ENCODE data around the gene EEA1. TPM values are rescaled to one million over a fixed set of nuclear protein-coding genes. Genes with fewer than 3 reads are reported as not detected.
"Not testable (repeated sequence)": the region's sequence is repeated elsewhere in the genome, so short reads cannot be mapped to it uniquely, and the experiment has no call there.

EEA1 gene
- polyA plus RNA-seq, 1 donor from 2014 or later: 5.6 TPM

GRCh38 chr12:92802906-92803305 lies 126.2 kb downstream of the EEA1 start:
- no peak for TF ChIP-seq RAD21 (conservative IDR thresholded peaks at IDR 0.05)
- no peak for TF ChIP-seq EZH2 (IDR thresholded peaks at IDR 0.05; ENCODE audit: borderline replicate concordance, insufficient read depth, low read length, poor library complexity, severe bottlenecking)
- no peak for TF ChIP-seq POLR2AphosphoS5 (IDR thresholded peaks at IDR 0.05)
- no peak for TF ChIP-seq MXI1 (conservative IDR thresholded peaks at IDR 0.05; ENCODE audit: poor library complexity, severe bottlenecking)
- no peak for TF ChIP-seq REST (IDR thresholded peaks at IDR 0.05; ENCODE audit: borderline replicate concordance)
- TF ChIP-seq EP300 (conservative IDR thresholded peaks at IDR 0.05; ENCODE audit: poor library complexity, severe bottlenecking): no peak
- no peak for TF ChIP-seq CTCF (IDR thresholded peaks at IDR 0.05; ENCODE audit: poor library complexity, severe bottlenecking)
- TF ChIP-seq SMC3 (conservative IDR thresholded peaks at IDR 0.05; ENCODE audit: poor library complexity): no peak
- TF ChIP-seq TAF1 (IDR thresholded peaks at IDR 0.05; ENCODE audit: low read depth): no peak
- Histone ChIP-seq H2AFZ (ENCODE audit: low read depth, low read length) (no peak overlapping the region), H3K9ac (ENCODE audit: low read length) (no peak overlapping the region), H3F3A (ENCODE audit: insufficient read depth, low read length, poor library complexity, severe bottlenecking) (no peaks in the 10 kb centered on the region), H3K36me3 (ENCODE audit: insufficient read depth, low read length) (peaks cover 2% of the 10 kb centered on the region), H3K27ac (ENCODE audit: low read length) (no peak overlapping the region), H3K27me3 (ENCODE audit: insufficient read depth, low read depth, low read length) (no peaks in the 10 kb centered on the region), H3K79me2 (replicated peaks; ENCODE audit: insufficient read depth, low read length) (no peaks in the 10 kb centered on the region), H3K9me3 (ENCODE audit: low read length) (no peaks in the 10 kb centered on the region), H3K9me2 (ENCODE audit: insufficient read depth, low read length) (no peaks in the 10 kb centered on the region), H3K4me2 (ENCODE audit: low read length) (no peak overlapping the region), H4K20me1 (ENCODE audit: insufficient read depth) (no peaks in the 10 kb centered on the region), H3K4me3 (ENCODE audit: low read length) (no peak overlapping the region)

- Histone ChIP-seq H4K20me1 (ENCODE audit: insufficient read depth) (no peaks in the 10 kb centered on the region), H2AFZ (ENCODE audit: low read depth, low read length) (no peak overlapping the region), H3K9ac (ENCODE audit: low read length) (no peak overlapping the region), H3K4me2 (ENCODE audit: low read length) (no peak overlapping the region), H3K9me2 (ENCODE audit: insufficient read depth, low read length) (no peaks in the 10 kb centered on the region), H3K36me3 (ENCODE audit: insufficient read depth, low read length) (no peaks in the 10 kb centered on the region), H3F3A (ENCODE audit: insufficient read depth, low read length, poor library complexity, severe bottlenecking) (no peaks in the 10 kb centered on the region), H3K79me2 (replicated peaks; ENCODE audit: insufficient read depth, low read length) (no peaks in the 10 kb centered on the region), H3K27me3 (ENCODE audit: insufficient read depth, low read depth, low read length) (no peaks in the 10 kb centered on the region), H3K9me3 (ENCODE audit: low read length) (no peaks in the 10 kb centered on the region), H3K4me3 (ENCODE audit: low read length) (no peak overlapping the region), H3K27ac (ENCODE audit: low read length) (no peak overlapping the region)
- TF ChIP-seq POLR2AphosphoS5 (IDR thresholded peaks at IDR 0.05): no peak
Observed at GRCh38 chr12:92796650-92797049, 132.4 kb downstream of the EEA1 start.

- no peak overlapping the region for H2AFZ ChIP-seq (ENCODE audit: low read depth, low read length)
- H3K79me2 ChIP-seq (replicated peaks; ENCODE audit: insufficient read depth, low read length): no peaks in the 10 kb centered on the region
- no peak overlapping the region for H3K4me3 ChIP-seq (ENCODE audit: low read length)
- H3K9ac ChIP-seq (ENCODE audit: low read length): no peak overlapping the region
- no peaks in the 10 kb centered on the region for H3K9me3 ChIP-seq (ENCODE audit: low read length)
- H3K9me2 ChIP-seq (ENCODE audit: insufficient read depth, low read length): no peaks in the 10 kb centered on the region
- no peak overlapping the region for H3K4me2 ChIP-seq (ENCODE audit: low read length)
- H3K27me3 ChIP-seq (ENCODE audit: insufficient read depth, low read depth, low read length): no peaks in the 10 kb centered on the region
- no peak overlapping the region for H3K27ac ChIP-seq (ENCODE audit: low read length)
- H4K20me1 ChIP-seq (ENCODE audit: insufficient read depth): no peaks in the 10 kb centered on the region
- TF ChIP-seq RAD21 (conservative IDR thresholded peaks at IDR 0.05): no peak
- no peaks in the 10 kb centered on the region for H3F3A ChIP-seq (ENCODE audit: insufficient read depth, low read length, poor library complexity, severe bottlenecking)
- H3K36me3 ChIP-seq (ENCODE audit: insufficient read depth, low read length): no peaks in the 10 kb centered on the region
Observed at GRCh38 chr12:92794814-92795213, 134.3 kb downstream of the EEA1 start.

- not testable (repeated sequence) for H3K36me3 ChIP-seq (ENCODE audit: insufficient read depth, low read length); H3K4me2 ChIP-seq (ENCODE audit: low read length); H3F3A ChIP-seq (ENCODE audit: insufficient read depth, low read length, poor library complexity, severe bottlenecking); H4K20me1 ChIP-seq (ENCODE audit: insufficient read depth); H3K9ac ChIP-seq (ENCODE audit: low read length); H3K9me2 ChIP-seq (ENCODE audit: insufficient read depth, low read length); H3K79me2 ChIP-seq (replicated peaks; ENCODE audit: insufficient read depth, low read length); H2AFZ ChIP-seq (ENCODE audit: low read depth, low read length); H3K27ac ChIP-seq (ENCODE audit: low read length); H3K9me3 ChIP-seq (ENCODE audit: low read length); H3K27me3 ChIP-seq (ENCODE audit: insufficient read depth, low read depth, low read length); H3K4me3 ChIP-seq (ENCODE audit: low read length)
Observed at GRCh38 chr12:92794356-92794755, 134.7 kb downstream of the EEA1 start.

All from neural cell (in vitro differentiated cells).